ENCODE results near the gene TERF2IP. TPM values are rescaled to one million over a fixed set of nuclear protein-coding genes. Genes with fewer than 3 reads are reported as not detected.

Gene TERF2IP
- total and polyA plus RNA-seq, 2 donors (not counting 1 experiment from before 2014, with no cell fraction given), result 47.5 to 54.7 TPM

DNA sequence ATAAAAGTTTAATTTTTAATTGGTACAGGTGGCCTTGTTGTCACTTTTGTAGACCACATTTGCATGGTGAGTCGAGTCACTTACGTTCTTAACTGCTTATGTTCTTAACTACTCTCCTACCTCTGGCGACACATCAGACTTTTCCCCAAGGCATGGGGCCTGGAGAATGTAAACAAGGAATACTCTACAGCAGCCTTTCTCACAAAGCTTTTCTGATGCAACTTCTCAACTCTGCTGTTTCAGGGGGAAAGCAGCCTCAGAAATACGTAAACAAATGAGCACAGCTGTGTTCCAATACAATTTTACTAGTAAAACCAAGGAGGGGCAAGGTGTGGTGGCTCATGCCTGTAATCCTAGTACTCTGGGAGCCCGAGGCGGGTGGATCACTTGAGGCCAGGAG lies 7.0 kb upstream of the TERF2IP start:
- Histone ChIP-seq H3K27me3 (ENCODE audit: control insufficient read depth, insufficient read depth, low read length) (no peaks in the 10 kb centered on the region), H3K9me3 (ENCODE audit: control insufficient read depth, insufficient read depth, low read depth, low read length) (no peaks in the 10 kb centered on the region), H3K4me2 (ENCODE audit: extremely low read depth, insufficient read depth, low read length) (no peak overlapping the region), H2AFZ (ENCODE audit: low read length) (no peak overlapping the region), H3K27ac (ENCODE audit: insufficient read depth, low read length) (no peak overlapping the region), H3K4me3 (replicated peaks in 1 of 4; ENCODE audit: control extremely low read depth in 1 of 4, insufficient read depth in 1 of 4, low read depth in 3 of 4, low read length in 4 of 4) (no peak overlapping the region), H4K20me1 (ENCODE audit: control insufficient read depth, extremely low read depth, insufficient read depth, low read length) (no peaks in the 10 kb centered on the region), H3K9ac (ENCODE audit: insufficient read depth, low read length) (no peak overlapping the region), H3K79me2 (ENCODE audit: control insufficient read depth, insufficient read depth, low read length) (peaks cover 32% of the 10 kb centered on the region), H3K36me3 (ENCODE audit: control insufficient read depth, insufficient read depth, low read length) (peaks cover 8% of the 10 kb centered on the region), H3K4me1 (ENCODE audit: control insufficient read depth, extremely low read depth, insufficient read depth, low read length) (no peaks in the 10 kb centered on the region)
- TF ChIP-seq EZH2 (IDR thresholded peaks at IDR 0.05; ENCODE audit: low read length, missing control alignments), result no peak
- TF ChIP-seq, protein P1, sequence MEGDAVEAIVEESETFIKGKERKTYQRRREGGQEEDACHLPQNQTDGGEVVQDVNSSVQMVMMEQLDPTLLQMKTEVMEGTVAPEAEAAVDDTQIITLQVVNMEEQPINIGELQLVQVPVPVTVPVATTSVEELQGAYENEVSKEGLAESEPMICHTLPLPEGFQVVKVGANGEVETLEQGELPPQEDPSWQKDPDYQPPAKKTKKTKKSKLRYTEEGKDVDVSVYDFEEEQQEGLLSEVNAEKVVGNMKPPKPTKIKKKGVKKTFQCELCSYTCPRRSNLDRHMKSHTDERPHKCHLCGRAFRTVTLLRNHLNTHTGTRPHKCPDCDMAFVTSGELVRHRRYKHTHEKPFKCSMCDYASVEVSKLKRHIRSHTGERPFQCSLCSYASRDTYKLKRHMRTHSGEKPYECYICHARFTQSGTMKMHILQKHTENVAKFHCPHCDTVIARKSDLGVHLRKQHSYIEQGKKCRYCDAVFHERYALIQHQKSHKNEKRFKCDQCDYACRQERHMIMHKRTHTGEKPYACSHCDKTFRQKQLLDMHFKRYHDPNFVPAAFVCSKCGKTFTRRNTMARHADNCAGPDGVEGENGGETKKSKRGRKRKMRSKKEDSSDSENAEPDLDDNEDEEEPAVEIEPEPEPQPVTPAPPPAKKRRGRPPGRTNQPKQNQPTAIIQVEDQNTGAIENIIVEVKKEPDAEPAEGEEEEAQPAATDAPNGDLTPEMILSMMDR (conservative IDR thresholded peaks at IDR 0.05 in 1 of 2, IDR thresholded peaks at IDR 0.05 in 1 of 2; ENCODE audit: low read depth in 1 of 2, low read length in 2 of 2), result no peak
- DNase-seq (ENCODE audit: low read depth in 2 of 2), result peak in 1 of 2 donors; percentile 43

DNA sequence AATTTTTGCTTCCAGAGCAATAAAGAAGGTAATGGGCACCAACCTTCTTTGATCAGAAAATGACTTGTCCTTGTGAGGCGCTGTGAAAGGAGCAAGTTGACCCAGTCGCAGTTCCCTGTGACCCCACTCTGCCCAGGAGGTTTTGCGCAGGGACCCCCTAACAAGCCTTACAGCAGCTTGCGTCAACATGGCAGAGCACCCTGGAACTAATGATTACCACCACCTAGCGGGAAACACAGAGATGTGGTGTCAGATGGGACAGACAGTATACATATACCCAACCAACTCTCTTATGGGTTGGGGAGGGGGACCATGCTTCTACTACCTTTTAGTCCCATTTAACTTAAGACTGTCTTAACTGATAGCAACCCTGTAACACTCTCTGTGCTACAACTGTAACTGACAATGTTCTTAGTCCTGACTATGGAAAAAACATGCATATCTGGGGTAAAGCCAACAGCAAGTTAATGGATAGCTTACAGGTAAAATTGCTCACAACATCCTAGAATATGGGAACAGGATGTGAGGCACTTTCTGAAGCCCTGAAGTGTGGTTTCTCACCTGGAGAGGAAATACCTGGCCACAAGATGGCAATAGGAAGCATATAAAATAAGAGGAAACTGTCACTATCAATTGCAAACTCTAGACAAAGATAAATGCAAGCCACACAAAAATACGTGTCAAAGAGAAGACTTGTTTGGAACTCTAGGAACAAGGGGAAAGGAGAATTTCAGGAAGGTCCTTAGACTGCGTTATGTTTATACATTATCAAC lies 3.1 kb upstream of the TERF2IP start:
- H2AFZ ChIP-seq (ENCODE audit: low read length), result no peak overlapping the region
- peaks cover 67% of the 10 kb centered on the region for H3K79me2 ChIP-seq (ENCODE audit: control insufficient read depth, insufficient read depth, low read length)
- TF ChIP-seq, protein P1 (conservative IDR thresholded peaks at IDR 0.05 in 1 of 2, IDR thresholded peaks at IDR 0.05 in 1 of 2; ENCODE audit: low read depth in 1 of 2, low read length in 2 of 2), result no peak
- H3K36me3 ChIP-seq (ENCODE audit: control insufficient read depth, insufficient read depth, low read length), result peaks cover 8% of the 10 kb centered on the region
- no peak overlapping the region for H3K27ac ChIP-seq (ENCODE audit: insufficient read depth, low read length)
- H3K9ac ChIP-seq (ENCODE audit: insufficient read depth, low read length), result no peak overlapping the region
- H3K4me3 ChIP-seq (replicated peaks in 1 of 4; ENCODE audit: control extremely low read depth in 1 of 4, insufficient read depth in 1 of 4, low read depth in 3 of 4, low read length in 4 of 4), result no peak overlapping the region
- H3K4me1 ChIP-seq (ENCODE audit: control insufficient read depth, extremely low read depth, insufficient read depth, low read length), result no peaks in the 10 kb centered on the region
- no peak overlapping the region for H3K4me2 ChIP-seq (ENCODE audit: extremely low read depth, insufficient read depth, low read length)
- H3K9me3 ChIP-seq (ENCODE audit: control insufficient read depth, insufficient read depth, low read depth, low read length), result no peaks in the 10 kb centered on the region
- no peaks in the 10 kb centered on the region for H4K20me1 ChIP-seq (ENCODE audit: control insufficient read depth, extremely low read depth, insufficient read depth, low read length)
- DNase-seq (ENCODE audit: low read depth in 2 of 2), result no peak
- H3K27me3 ChIP-seq (ENCODE audit: control insufficient read depth, insufficient read depth, low read length), result no peaks in the 10 kb centered on the region

DNA sequence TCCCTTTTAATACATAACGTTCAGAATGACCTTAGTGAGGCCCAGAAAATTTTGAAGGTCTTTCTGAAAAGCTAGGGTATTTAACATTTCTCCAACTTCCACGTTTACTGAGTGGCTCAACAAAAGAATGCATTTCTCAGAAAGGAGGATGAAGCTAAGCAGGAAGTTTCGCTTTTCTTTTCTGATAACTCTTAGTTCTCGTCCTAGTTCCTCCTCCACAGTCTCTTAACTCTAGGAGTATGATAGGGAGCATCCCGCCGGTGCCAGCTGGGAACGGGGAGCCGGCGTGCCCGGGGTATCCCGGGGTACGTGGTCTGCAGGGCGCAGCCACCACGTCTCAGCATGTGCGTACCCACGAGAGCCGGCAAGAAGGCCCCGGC lies 471 bp upstream of the TERF2IP start:
- no peaks in the 10 kb centered on the region for H3K4me1 ChIP-seq (ENCODE audit: control insufficient read depth, extremely low read depth, insufficient read depth, low read length)
- no peaks in the 10 kb centered on the region for H3K9me3 ChIP-seq (ENCODE audit: control insufficient read depth, insufficient read depth, low read depth, low read length)
- DNase-seq (ENCODE audit: low read depth in 2 of 2), result no peak
- peak overlapping the region; percentile 85 for H2AFZ ChIP-seq (ENCODE audit: low read length)
- peak overlapping the region; percentile 94 for H3K9ac ChIP-seq (ENCODE audit: insufficient read depth, low read length)
- peaks cover 4% of the 10 kb centered on the region for H3K36me3 ChIP-seq (ENCODE audit: control insufficient read depth, insufficient read depth, low read length)
- H3K79me2 ChIP-seq (ENCODE audit: control insufficient read depth, insufficient read depth, low read length), result peaks cover 94% of the 10 kb centered on the region
- peak overlapping the region; percentile 89 to 97 (median 93) for H3K4me3 ChIP-seq (replicated peaks in 1 of 4; ENCODE audit: control extremely low read depth in 1 of 4, insufficient read depth in 1 of 4, low read depth in 3 of 4, low read length in 4 of 4)
- H3K27ac ChIP-seq (ENCODE audit: insufficient read depth, low read length), result peak overlapping the region; percentile 92
- no peak for TF ChIP-seq EZH2 (IDR thresholded peaks at IDR 0.05; ENCODE audit: low read length, missing control alignments)
- TF ChIP-seq, protein P1 (conservative IDR thresholded peaks at IDR 0.05 in 1 of 2, IDR thresholded peaks at IDR 0.05 in 1 of 2; ENCODE audit: low read depth in 1 of 2, low read length in 2 of 2), result no peak
- peak overlapping the region; percentile 86 for H3K4me2 ChIP-seq (ENCODE audit: extremely low read depth, insufficient read depth, low read length)
- H4K20me1 ChIP-seq (ENCODE audit: control insufficient read depth, extremely low read depth, insufficient read depth, low read length), result no peaks in the 10 kb centered on the region
- H3K27me3 ChIP-seq (ENCODE audit: control insufficient read depth, insufficient read depth, low read length), result no peaks in the 10 kb centered on the region

Measured in fibroblast of lung (primary cell).